GM19463 (cell line): Measurements from ENCODE around the gene DDX10.
"Not testable (repeated sequence)": the region's sequence is repeated elsewhere in the genome, so short reads cannot be mapped to it uniquely, and the experiment has no call there.

Experiments
- ATAC-seq: cut with Tn5 transposase; IDR thresholded peaks from one replicate; pipeline ENCODE4 v1.9.1; 2021; ENCODE audit warnings: mild to moderate bottlenecking, moderate library complexity; ENCODE audit not compliant: unreplicated experiment

DDX10 gene

GRCh38 chr11:108713076-108713790 is 48.4 kb downstream of the DDX10 start:
- ATAC-seq: peak; percentile 44

DNA sequence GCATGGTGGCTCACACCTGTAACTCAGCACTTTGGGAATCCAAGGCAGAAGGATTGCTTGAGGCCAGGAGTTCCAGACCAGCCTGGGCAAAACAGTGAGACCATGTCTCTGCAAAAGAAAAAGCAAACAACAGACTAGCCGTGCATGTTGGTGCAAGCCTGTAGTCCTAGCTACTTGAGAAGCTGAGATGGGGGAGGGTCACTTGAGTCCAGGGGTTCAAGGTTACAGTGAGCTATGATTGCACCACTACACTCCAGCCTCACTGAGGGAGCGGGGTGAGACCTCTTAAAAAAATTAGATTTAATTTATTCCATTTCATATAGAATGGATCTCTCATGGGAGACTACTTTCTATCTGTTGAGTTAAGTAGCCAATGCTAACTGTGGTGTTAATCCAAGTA is 50.4 kb downstream of the DDX10 start:
- ATAC-seq: no peak

GRCh38 chr11:108718466-108718865 is 53.6 kb downstream of the DDX10 start:
- ATAC-seq: no peak

- no peak for ATAC-seq
These were observed 60.3 kb downstream of the DDX10 start for GRCh38 chr11:108724974-108725689.

DNA sequence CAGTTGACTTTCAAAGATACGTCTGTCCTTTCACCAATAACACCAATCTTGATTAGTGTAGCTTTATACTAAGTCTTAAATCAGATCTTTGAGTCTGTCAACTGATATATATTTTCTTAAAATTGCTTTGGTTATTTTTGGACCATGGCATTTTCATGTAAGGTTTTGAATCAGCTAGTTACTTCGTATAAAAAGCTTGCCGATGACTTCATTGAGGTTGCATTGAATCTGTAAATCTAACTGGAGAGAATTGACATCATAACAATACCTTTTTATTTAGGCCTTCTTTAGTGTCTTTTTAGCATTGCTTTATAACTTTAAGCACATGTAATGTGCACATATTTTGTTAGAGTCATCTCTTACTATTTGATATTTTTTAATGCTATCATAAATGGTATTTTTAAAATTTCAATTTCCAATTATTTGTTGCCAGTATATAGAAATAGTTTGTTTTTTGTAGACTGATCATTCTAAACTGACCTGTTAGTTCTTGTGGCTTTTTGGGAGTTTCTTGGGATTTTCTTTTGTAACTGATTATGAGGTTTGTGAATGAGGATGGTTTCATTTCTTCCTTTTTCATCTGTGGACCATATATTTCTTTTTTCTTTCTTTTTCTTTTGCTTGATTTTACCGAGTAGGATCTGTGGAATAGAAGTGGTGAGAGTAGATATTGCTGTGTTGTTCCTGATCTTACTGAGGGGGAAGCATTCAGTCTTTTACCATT is 61.4 kb downstream of the DDX10 start:
- no peak for ATAC-seq

GRCh38 chr11:108727665-108728064 is 62.8 kb downstream of the DDX10 start:
- ATAC-seq: peak; percentile 57

GRCh38 chr11:108729227-108729871 is 64.5 kb downstream of the DDX10 start:
- no peak for ATAC-seq

GRCh38 chr11:108732395-108732794 is 67.5 kb downstream of the DDX10 start:
- ATAC-seq: no peak

GRCh38 chr11:108733479-108734116 is 68.7 kb downstream of the DDX10 start:
- ATAC-seq: peak; percentile 96

DNA sequence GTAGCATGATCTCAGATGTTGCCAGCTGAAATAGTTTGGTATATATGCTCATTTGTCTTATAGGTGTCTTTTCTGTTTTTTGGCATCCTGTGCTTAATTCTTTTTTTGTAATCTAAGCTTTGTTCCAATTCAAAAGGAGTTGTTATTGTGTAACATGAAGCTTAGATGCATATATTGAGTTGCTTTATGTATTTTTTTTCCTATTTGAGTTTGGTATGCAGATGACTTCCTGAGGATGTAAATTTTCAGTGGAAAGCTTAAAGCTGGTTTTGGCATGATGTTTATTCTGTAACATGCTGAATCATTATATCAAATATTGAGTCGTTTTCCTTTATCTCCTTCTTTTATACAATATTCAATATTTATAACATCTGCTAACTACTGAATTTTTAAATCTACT is 69.4 kb downstream of the DDX10 start:
- ATAC-seq: no peak

- ATAC-seq: no peak
These were observed 70.2 kb downstream of the DDX10 start for GRCh38 chr11:108734956-108735559.

GRCh38 chr11:108740132-108740531 is 75.3 kb downstream of the DDX10 start:
- not testable (repeated sequence) for ATAC-seq

GRCh38 chr11:108743851-108744250 is 79.0 kb downstream of the DDX10 start:
- no peak for ATAC-seq

GRCh38 chr11:108748968-108749367 is 84.1 kb downstream of the DDX10 start:
- no peak for ATAC-seq

- no peak for ATAC-seq
These were observed 86.6 kb downstream of the DDX10 start for GRCh38 chr11:108751444-108751843.

- no peak for ATAC-seq
These were observed 87.5 kb downstream of the DDX10 start for GRCh38 chr11:108752297-108752751.

DNA sequence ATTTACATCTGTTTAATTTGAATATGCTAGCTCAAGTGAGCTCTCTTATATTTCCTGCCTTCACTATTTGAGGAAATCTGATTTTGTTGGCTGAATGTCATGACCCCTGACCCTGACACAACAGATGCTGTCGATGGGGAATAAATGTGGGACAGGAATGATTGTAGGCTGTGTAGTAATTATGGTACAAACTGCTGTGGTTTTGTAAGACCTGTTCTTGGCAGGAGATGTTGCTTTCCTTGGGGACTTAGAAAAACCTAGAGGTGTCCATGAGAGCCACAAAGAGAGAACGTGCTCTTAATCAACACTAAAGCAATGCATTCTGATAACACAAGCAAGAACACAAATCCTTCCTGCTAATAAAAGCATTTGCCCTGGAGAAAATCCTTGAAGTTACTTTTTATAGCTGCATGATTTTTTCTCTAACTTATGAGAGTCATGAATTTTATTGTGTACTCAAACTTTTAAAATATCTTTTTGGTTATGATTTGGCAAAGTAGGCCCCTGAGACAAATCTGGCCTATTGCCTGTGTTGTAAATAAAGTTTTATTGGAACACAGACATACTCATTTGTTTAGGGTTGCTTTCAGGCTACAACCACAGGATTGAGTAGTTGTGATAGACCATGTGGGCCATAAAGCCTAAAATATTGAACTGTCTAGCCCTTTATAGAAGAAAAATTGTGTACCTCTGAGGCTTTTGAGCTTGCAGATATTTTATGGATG is 90.2 kb downstream of the DDX10 start:
- no peak for ATAC-seq

- no peak for ATAC-seq
These were observed 92.8 kb downstream of the DDX10 start for GRCh38 chr11:108757630-108758029.

DNA sequence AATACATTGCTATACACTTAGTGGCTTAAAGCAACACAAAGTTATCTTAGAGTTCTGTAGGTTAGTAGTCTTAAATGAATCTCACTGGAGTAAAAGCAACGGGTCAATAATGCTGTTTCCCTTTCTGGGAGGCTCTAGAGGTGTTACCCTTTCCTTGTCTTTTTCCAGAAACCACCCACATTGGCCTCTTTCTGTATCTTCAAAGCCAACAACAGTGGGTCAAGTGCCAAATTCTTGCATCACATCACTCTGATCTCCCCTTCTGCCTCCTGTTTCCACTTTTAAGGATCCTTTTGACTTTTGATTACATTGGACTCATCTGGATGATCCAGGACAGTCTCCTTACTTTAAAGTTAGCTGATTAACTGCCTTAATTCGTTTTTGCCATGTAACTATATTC is 93.6 kb downstream of the DDX10 start:
- ATAC-seq: no peak
